Stimulated activated naive CD4-positive, alpha-beta T cell treated with Interleukin-2 at 50 U/mL for 16 hours (primary cell): ENCODE data around the gene PSMA2.

Source experiments
- DNase-seq: peaks from one replicate; lab custom pipeline; 2025; lab: John Stamatoyannopoulos, UW

PSMA2 gene

GRCh38 chr7:42940985-42941847 lies 9.2 kb upstream of the PSMA2 start:
- DNase-seq = peak; percentile 70

- DNase-seq = no peak
Measured at GRCh38 chr7:42939457-42940240, 7.7 kb upstream of the PSMA2 start.

GRCh38 chr7:42935861-42936260 lies 3.9 kb upstream of the PSMA2 start:
- DNase-seq = no peak

- DNase-seq = no peak
Measured at GRCh38 chr7:42934291-42934690, 2.3 kb upstream of the PSMA2 start.

GRCh38 chr7:42932811-42933591 lies 1.0 kb upstream of the PSMA2 start:
- no peak for DNase-seq

- no peak for DNase-seq
Measured at GRCh38 chr7:42931447-42931833, 534 bp downstream of the PSMA2 start.

- DNase-seq = no peak
Measured at GRCh38 chr7:42930889-42931288, 1.1 kb downstream of the PSMA2 start.

GRCh38 chr7:42929449-42929848 lies 2.5 kb downstream of the PSMA2 start:
- DNase-seq = no peak

GRCh38 chr7:42928754-42929153 lies 3.2 kb downstream of the PSMA2 start:
- no peak for DNase-seq

GRCh38 chr7:42926204-42926603 lies 5.8 kb downstream of the PSMA2 start:
- no peak for DNase-seq

GRCh38 chr7:42925630-42926029 lies 6.3 kb downstream of the PSMA2 start:
- DNase-seq = no peak

GRCh38 chr7:42924223-42924838 lies 7.6 kb downstream of the PSMA2 start:
- no peak for DNase-seq

- DNase-seq = no peak
Measured at GRCh38 chr7:42922017-42922753, 9.8 kb downstream of the PSMA2 start.

GRCh38 chr7:42915356-42915755 lies 16.6 kb downstream of the PSMA2 start:
- DNase-seq = no peak

- no peak for DNase-seq
Measured at GRCh38 chr7:42914421-42915045, 17.4 kb downstream of the PSMA2 start.

- no peak for DNase-seq
Measured at GRCh38 chr7:42914009-42914408, 18.0 kb downstream of the PSMA2 start.

GRCh38 chr7:42913591-42913990 lies 18.4 kb downstream of the PSMA2 start:
- no peak for DNase-seq

GRCh38 chr7:42911454-42912447 lies 20.2 kb downstream of the PSMA2 start, which contains the start of gene C7orf25:
TSS of gene C7orf25 (minus strand) at chr7:42912070. CDS start at chr7:42910900, 1,170 bp downstream.
- DNase-seq = peak; percentile 92

GRCh38 chr7:42910306-42910705 lies 21.7 kb downstream of the PSMA2 start:
- DNase-seq = no peak
